NB4 (cell line): ENCODE results near the gene PLA2G2D.

Experiments
- DNase-seq: peaks from one replicate; pipeline ENCODE4 v3.0.0; 2010; ENCODE audit warnings: low read depth
- H3K4me3 ChIP-seq: one replicate; pipeline ENCODE4 v1.5.1; 2011; ENCODE audit warnings: mild to moderate bottlenecking, low read depth, low read length, moderate library complexity
- CTCF ChIP-seq: IDR thresholded peaks from one replicate; pipeline ENCODE4 v1.5.1; 2012; ENCODE audit warnings: low read depth, low read length
- MAX ChIP-seq: IDR thresholded peaks from 2 replicates; pipeline ENCODE4 v1.6.1; 2011; ENCODE audit warnings: low read depth, low read length
- MYC ChIP-seq: IDR thresholded peaks from 2 replicates; pipeline ENCODE4 v1.6.1; 2011; ENCODE audit warnings: low read depth, low read length
- POLR2A ChIP-seq: IDR thresholded peaks from 2 replicates; pipeline ENCODE4 v1.6.1; 2011; ENCODE audit warnings: mild to moderate bottlenecking; ENCODE audit not compliant: insufficient read length; ENCODE audit errors: extremely low read depth

PLA2G2D gene

GRCh38 chr1:20099533-20099932, 19.8 kb downstream of the PLA2G2D start:
- H3K4me3 ChIP-seq = no peak overlapping the region
- TF ChIP-seq MYC (no peak), POLR2A (no peak), CTCF (no peak), MAX (no peak)
- no peak for DNase-seq

GRCh38 chr1:20096840-20097447, 22.4 kb downstream of the PLA2G2D start:
- no peak overlapping the region for H3K4me3 ChIP-seq
- TF ChIP-seq MAX = no peak
- no peak for TF ChIP-seq POLR2A
- no peak for TF ChIP-seq MYC
- no peak for TF ChIP-seq CTCF
- no peak for DNase-seq

GRCh38 chr1:20095564-20096434, 23.5 kb downstream of the PLA2G2D start:
- DNase-seq = peak; percentile 20
- no peak for TF ChIP-seq MYC
- TF ChIP-seq MAX = no peak
- TF ChIP-seq POLR2A = no peak
- no peak for TF ChIP-seq CTCF

GRCh38 chr1:20093940-20094391, 25.4 kb downstream of the PLA2G2D start:
- no peak overlapping the region for H3K4me3 ChIP-seq
- TF ChIP-seq CTCF (no peak), MYC (no peak), MAX (no peak), POLR2A (no peak)
- no peak for DNase-seq

More at GRCh38 chr1:20095564-20096434, 23.5 kb downstream of the PLA2G2D start:
- no peak overlapping the region for H3K4me3 ChIP-seq

- no peak for TF ChIP-seq MAX
- TF ChIP-seq POLR2A = no peak
- no peak for TF ChIP-seq MYC
- no peak for TF ChIP-seq CTCF
- no peak overlapping the region for H3K4me3 ChIP-seq
- DNase-seq = no peak
Observed at GRCh38 chr1:20093303-20093702, 26.0 kb downstream of the PLA2G2D start.
